GM19324 (cell line): ENCODE results near the gene CAMTA1.
A peak's percentile ranks its signal among the peaks of the same experiment; 100 is the strongest.
"Not testable (repeated sequence)": the region's sequence is repeated elsewhere in the genome, so short reads cannot be mapped to it uniquely, and the experiment has no call there.

Experiments used
- ATAC-seq: cut with Tn5 transposase; IDR thresholded peaks from one replicate; pipeline ENCODE4 v1.9.1; 2021; ENCODE audit warnings: mild to moderate bottlenecking, moderate library complexity; ENCODE audit not compliant: unreplicated experiment, low FRiP score

Gene CAMTA1

GRCh38 chr1:7404046-7404742, 618.9 kb downstream of the CAMTA1 start:
- ATAC-seq: no peak

GRCh38 chr1:7405844-7406500, 620.7 kb downstream of the CAMTA1 start:
- no peak for ATAC-seq

DNA sequence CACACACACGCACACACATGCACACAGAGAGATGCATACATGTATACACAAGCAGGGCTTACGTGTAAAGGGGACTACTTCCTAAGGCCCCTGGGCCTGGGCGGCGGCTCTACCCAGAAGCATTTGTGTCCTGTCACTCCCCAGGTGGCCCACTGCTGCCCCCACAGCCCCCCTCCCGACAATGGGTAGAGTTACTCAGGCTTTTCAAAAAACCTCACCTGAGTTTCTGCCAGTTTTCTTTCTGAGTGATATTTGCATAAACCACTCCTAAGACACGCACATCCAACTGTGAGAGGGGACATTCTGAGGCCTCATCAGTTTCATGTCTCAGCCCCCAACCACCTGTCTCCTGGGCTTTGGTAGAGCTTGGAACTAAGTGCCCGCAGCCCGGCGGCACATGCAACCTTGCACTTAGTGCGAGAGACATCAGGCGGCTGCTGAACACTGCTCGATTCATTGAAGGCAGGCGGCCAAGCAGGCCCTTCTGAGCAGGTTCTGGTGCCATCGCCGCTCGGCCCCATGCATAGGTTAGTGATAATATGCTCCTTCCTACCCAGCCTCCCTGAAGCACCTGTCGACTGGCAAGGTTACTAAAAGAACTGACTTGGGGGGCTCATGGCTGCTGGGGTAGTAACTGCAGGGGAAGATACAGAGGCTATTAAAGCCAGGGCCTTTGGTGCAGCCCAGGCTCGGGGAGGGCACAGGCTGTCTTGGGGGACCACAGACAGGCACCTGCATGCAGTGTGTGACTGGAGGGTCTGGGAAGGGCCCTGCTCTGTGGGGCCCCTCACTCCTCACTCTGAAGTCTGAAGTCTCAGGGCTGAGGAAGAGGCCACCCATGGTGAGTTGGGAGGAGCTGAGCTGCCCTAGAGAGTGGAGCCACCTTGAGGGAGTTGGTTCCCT, 621.6 kb downstream of the CAMTA1 start:
- peak; percentile 64 for ATAC-seq

GRCh38 chr1:7407544-7407895, 622.3 kb downstream of the CAMTA1 start:
- ATAC-seq: no peak

GRCh38 chr1:7407980-7408770, 622.9 kb downstream of the CAMTA1 start:
- ATAC-seq: no peak

GRCh38 chr1:7408771-7409150, 623.5 kb downstream of the CAMTA1 start:
- no peak for ATAC-seq

DNA sequence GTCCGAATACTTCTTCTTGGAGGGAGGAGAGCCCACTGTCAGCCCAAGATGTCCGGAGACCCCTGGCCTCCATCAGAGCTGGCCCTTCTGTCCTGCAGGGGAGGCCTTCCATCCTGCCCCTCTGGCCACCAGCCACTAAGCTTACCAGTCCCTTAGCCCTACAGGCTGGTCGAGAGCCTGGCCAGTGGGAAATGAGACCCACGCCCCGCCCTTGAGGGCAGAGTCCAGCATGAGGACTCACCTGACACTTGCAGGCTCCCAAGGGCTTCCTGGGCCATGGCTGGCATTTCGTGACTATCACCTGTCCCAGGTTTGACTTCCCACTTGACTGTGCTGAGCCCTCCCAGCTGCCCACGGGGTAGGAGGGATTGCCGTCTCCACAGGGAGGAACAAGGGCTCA, 624.0 kb downstream of the CAMTA1 start:
- no peak for ATAC-seq

GRCh38 chr1:7410156-7410555, 624.9 kb downstream of the CAMTA1 start:
- no peak for ATAC-seq

DNA sequence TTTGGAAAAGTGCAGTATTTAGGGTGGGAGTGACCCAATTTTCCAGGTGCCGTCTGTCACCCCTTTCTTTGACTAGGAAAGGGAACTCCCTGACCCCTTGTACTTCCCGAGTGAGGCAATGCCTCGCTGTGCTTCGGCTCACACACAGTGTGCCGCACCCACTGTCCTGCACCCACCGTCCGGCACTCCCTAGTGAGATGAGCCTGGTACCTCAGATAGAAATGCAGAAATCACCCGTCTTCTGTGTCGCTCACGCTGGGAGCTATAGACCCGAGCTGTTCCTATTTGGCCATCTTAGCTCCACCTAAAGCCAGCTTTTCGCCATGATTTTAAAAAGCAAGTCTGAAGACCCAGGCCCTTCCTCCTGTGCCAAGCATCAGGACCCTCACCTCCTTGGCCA, 632.4 kb downstream of the CAMTA1 start:
- not testable (repeated sequence) for ATAC-seq

GRCh38 chr1:7418442-7419080, 633.3 kb downstream of the CAMTA1 start:
- ATAC-seq: no peak

GRCh38 chr1:7420098-7420445, 634.8 kb downstream of the CAMTA1 start:
- no peak for ATAC-seq

DNA sequence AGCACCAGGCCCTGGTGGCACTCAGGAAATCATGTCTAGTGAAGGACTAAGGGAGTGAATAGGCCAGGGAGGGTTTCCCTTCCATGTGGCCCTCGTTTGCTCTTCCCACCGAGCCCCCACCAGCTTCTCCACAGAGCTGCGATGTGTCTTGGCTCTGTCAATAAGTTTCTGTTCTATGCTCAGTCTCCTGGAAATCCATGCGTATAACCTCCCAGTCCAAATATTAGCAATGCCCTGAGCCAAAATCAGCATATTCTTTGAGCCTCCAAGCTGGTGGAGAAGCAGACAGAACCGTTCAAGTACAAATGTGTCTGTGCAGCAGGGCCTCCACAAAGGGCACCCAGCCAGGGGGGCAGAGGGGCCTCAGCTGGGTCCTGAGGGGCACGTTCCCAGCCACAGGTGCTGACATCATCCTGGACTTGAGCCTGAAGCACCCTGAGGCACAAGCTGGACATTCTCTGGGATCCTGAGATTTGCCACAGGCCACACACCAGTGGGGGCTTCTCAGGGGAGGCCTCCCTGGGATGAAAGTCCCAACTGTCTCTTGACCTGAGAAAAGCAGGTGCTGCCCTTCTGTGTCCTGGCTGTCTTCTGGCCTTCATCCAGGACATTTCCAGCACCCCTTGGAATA, 635.3 kb downstream of the CAMTA1 start:
- no peak for ATAC-seq

GRCh38 chr1:7421471-7422075, 636.3 kb downstream of the CAMTA1 start:
- no peak for ATAC-seq

DNA sequence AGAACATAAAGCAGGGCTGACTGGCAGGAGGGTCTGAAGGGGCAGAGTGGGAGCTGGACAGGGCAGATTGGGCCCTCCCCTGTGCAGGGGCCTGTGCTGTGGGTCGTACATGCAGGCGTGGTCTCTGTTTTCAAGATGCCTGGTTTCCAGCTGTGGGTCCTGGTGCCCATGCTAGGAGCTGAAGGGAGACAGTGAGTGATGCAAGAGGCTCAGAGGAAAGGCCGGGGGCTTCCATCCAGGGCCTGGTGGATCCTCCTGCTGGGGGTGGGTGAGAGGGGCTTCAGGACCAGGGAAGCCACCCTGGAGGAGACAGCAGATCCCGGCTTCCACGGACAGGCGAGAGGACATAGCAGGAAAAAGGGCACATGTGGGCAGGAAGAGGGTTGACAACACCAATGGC, 636.8 kb downstream of the CAMTA1 start:
- ATAC-seq: no peak

DNA sequence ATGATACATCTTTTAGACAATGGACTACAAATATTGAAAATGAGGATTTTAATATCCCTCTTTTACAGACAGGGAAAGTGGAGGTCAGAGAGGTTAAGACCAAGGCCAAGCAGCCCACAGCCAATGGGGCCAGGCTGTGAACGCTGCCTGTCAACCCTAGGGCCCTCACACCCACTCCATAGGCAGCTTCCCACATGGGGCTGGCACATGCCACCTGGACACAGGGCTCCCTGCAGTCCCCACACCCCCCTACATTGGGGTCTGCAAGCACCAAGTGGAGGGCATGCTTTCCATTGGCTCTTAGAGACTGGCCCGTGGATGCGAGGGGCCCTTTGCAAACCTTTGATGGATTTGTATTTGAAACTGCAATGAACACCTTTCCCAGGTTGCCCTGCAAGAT, 637.3 kb downstream of the CAMTA1 start:
- ATAC-seq: no peak

- no peak for ATAC-seq
These were observed 637.7 kb downstream of the CAMTA1 start for GRCh38 chr1:7422966-7423365.

- ATAC-seq: no peak
These were observed 639.2 kb downstream of the CAMTA1 start for GRCh38 chr1:7424352-7424890.

DNA sequence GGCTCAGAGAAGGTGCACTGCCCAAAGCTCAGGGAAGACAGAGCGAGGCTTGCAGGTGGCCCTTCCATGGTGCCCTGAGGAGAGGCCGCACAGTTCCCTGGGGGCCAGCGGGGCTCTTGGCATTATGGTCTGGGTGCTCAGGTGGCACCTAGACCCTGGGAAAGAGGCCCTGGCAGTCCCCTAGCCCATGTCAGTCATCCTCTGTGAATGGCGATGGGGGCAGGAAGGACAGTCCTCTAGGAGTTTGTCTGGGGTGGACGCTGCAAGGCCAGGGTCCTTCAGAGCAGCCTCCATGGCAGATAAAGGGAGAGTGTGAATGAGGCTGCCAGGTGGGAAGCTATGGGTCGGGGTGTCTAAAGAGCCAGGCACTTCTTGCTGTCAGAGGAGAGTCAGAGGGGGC, 640.0 kb downstream of the CAMTA1 start:
- ATAC-seq: no peak

- no peak for ATAC-seq
These were observed 640.5 kb downstream of the CAMTA1 start for GRCh38 chr1:7425771-7426170.
